Measurements from ENCODE around the gene PPP4R3A. TPM values are rescaled to one million over a fixed set of nuclear protein-coding genes. Genes with fewer than 3 reads are reported as not detected.

PPP4R3A gene
- total RNA-seq, 1 experiment from 2014 or later = 101 TPM

DNA sequence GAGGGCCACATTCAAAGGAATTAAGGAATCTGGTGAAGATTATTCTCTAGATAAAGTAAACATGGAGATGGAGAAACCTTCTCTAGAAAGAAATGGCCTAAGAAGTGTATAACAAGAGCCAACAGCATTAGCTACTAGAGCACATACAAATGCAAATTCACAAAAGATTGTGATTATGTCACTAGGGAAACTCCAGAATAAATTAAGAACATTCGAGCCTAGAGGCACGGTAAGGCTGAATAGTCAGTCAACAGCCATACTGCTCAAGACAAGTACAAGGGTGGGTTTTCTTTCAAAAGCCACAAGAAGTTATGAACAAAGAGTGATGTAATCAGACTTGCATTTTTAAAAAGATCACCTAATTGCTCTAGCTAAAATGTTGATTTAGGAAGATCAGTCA is 25.4 kb downstream of the PPP4R3A start:
- DNase-seq (ENCODE audit: low spot score) = peak; percentile 22
- Histone ChIP-seq H3K27me3 (replicated peaks; ENCODE audit: insufficient read depth, low read depth, low read length, poor library complexity) (no peaks in the 10 kb centered on the region), H3K4me1 (ENCODE audit: insufficient read depth, low read length, poor library complexity, severe bottlenecking) (peaks cover 12% of the 10 kb centered on the region), H3K27ac (ENCODE audit: low read depth, low read length, poor library complexity, severe bottlenecking) (no peak overlapping the region), H3K36me3 (ENCODE audit: insufficient read depth, low read length, poor library complexity, severe bottlenecking) (peaks cover 55% of the 10 kb centered on the region), H3K9me3 (ENCODE audit: low read depth, low read length, poor library complexity, severe bottlenecking) (no peaks in the 10 kb centered on the region), H3K4me3 (ENCODE audit: low read depth, low read length, poor library complexity, severe bottlenecking) (no peak overlapping the region)
- no peak for TF ChIP-seq EZH2 (IDR thresholded peaks at IDR 0.05; ENCODE audit: borderline replicate concordance, low read depth, low read length, poor library complexity, severe bottlenecking)
- TF ChIP-seq, protein P1, sequence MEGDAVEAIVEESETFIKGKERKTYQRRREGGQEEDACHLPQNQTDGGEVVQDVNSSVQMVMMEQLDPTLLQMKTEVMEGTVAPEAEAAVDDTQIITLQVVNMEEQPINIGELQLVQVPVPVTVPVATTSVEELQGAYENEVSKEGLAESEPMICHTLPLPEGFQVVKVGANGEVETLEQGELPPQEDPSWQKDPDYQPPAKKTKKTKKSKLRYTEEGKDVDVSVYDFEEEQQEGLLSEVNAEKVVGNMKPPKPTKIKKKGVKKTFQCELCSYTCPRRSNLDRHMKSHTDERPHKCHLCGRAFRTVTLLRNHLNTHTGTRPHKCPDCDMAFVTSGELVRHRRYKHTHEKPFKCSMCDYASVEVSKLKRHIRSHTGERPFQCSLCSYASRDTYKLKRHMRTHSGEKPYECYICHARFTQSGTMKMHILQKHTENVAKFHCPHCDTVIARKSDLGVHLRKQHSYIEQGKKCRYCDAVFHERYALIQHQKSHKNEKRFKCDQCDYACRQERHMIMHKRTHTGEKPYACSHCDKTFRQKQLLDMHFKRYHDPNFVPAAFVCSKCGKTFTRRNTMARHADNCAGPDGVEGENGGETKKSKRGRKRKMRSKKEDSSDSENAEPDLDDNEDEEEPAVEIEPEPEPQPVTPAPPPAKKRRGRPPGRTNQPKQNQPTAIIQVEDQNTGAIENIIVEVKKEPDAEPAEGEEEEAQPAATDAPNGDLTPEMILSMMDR (conservative IDR thresholded peaks at IDR 0.05; ENCODE audit: low read depth, low read length) = no peak
- intact Hi-C loops (cut with micrococcal nuclease; ENCODE audit: unreplicated experiment) = no loop called here
- BruUV-seq (replicated peaks) = no TSS peak
- ChIA-PET POLR2A (ENCODE audit: low non-redundant PET) (no interaction called here), CTCF (no interaction called here)

DNA sequence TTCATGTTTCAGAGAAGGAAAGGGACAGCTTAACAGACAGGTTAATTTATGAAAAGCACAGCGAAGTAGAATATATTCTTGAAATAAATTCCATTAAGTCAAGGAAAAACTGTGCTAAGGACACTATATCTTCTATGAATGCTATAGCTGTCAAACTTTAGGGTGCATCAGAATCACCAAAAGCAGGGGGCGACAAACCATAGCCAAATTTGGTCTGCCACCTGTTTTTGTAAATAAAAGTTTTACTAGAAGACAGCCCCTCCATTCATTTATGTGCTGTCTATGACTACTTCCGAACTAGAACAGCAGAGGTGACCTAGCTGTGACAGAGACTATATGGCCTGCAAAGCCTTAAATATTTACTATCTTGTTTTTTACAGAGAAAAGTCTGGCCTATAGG is 25.9 kb downstream of the PPP4R3A start:
- H3K4me1 ChIP-seq (ENCODE audit: insufficient read depth, low read length, poor library complexity, severe bottlenecking) = peaks cover 12% of the 10 kb centered on the region
- ChIA-PET CTCF (no interaction called here), POLR2A (ENCODE audit: low non-redundant PET) (no interaction called here)
- no peak for TF ChIP-seq EZH2 (IDR thresholded peaks at IDR 0.05; ENCODE audit: borderline replicate concordance, low read depth, low read length, poor library complexity, severe bottlenecking)
- TF ChIP-seq, protein P1 (conservative IDR thresholded peaks at IDR 0.05; ENCODE audit: low read depth, low read length) = peak; percentile 35; the same call in 1 of the 2 replicates
- no TSS peak for BruUV-seq (replicated peaks)
- peak; percentile 11 for DNase-seq (ENCODE audit: low spot score)
- no peak overlapping the region for H3K4me3 ChIP-seq (ENCODE audit: low read depth, low read length, poor library complexity, severe bottlenecking)
- H3K9me3 ChIP-seq (ENCODE audit: low read depth, low read length, poor library complexity, severe bottlenecking) = no peaks in the 10 kb centered on the region
- intact Hi-C loops (cut with micrococcal nuclease; ENCODE audit: unreplicated experiment) = no loop called here
- H3K27me3 ChIP-seq (replicated peaks; ENCODE audit: insufficient read depth, low read depth, low read length, poor library complexity) = no peaks in the 10 kb centered on the region
- peaks cover 58% of the 10 kb centered on the region for H3K36me3 ChIP-seq (ENCODE audit: insufficient read depth, low read length, poor library complexity, severe bottlenecking)
- H3K27ac ChIP-seq (ENCODE audit: low read depth, low read length, poor library complexity, severe bottlenecking) = no peak overlapping the region

DNA sequence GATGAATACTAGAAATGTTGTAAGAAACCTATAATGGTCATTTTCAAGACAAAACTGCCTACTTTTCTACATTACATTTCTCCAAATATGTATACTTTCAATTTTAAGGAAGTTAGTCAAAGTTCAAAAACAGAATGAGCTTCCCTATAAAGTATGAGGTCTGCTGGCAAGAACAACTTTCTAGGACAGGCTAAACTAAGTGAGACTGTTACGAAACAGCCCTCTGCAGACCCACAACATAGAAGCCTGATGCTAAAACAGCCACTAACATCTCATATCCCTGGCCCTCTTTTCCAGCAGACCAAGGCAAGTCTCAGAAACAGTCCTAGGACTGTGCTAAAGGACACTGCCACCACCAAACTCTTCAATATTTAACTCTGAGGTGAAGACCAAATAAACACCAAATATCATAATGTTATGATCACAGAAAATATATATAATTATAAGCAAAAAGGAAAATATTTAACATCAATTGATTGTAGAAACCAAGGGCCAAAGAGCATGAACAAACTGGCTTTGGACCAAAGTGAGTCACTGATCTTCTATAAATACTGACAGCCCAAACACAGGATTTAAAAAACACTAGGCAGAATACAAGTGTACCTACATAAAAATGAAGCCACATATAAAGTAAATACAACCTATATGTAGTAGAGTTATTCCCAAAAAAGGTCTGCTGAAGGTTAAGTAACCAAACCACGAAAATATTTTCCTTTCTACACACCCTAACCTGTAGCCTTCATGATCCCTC is 27.7 kb downstream of the PPP4R3A start:
- H3K4me3 ChIP-seq (ENCODE audit: low read depth, low read length, poor library complexity, severe bottlenecking) = no peak overlapping the region

More for the DNA sequence above, 27.7 kb downstream of the PPP4R3A start:
- no peak overlapping the region for H3K27ac ChIP-seq (ENCODE audit: low read depth, low read length, poor library complexity, severe bottlenecking)
- TF ChIP-seq, protein P1 (conservative IDR thresholded peaks at IDR 0.05; ENCODE audit: low read depth, low read length) = no peak
- TF ChIP-seq EZH2 (IDR thresholded peaks at IDR 0.05; ENCODE audit: borderline replicate concordance, low read depth, low read length, poor library complexity, severe bottlenecking) = no peak
- H3K4me1 ChIP-seq (ENCODE audit: insufficient read depth, low read length, poor library complexity, severe bottlenecking) = peaks cover 12% of the 10 kb centered on the region
- intact Hi-C loops (cut with micrococcal nuclease; ENCODE audit: unreplicated experiment) = no loop called here
- BruUV-seq (replicated peaks) = no TSS peak
- peaks cover 72% of the 10 kb centered on the region for H3K36me3 ChIP-seq (ENCODE audit: insufficient read depth, low read length, poor library complexity, severe bottlenecking)
- ChIA-PET POLR2A (ENCODE audit: low non-redundant PET) (no interaction called here), CTCF (no interaction called here)
- H3K27me3 ChIP-seq (replicated peaks; ENCODE audit: insufficient read depth, low read depth, low read length, poor library complexity) = no peaks in the 10 kb centered on the region
- no peaks in the 10 kb centered on the region for H3K9me3 ChIP-seq (ENCODE audit: low read depth, low read length, poor library complexity, severe bottlenecking)
- DNase-seq (ENCODE audit: low spot score) = no peak
